HG02798 (cell line): ENCODE results near the gene XRCC3.
"Not testable (repeated sequence)": the region's sequence is repeated elsewhere in the genome, so short reads cannot be mapped to it uniquely, and the experiment has no call there.

Source experiments
- ATAC-seq: cut with Tn5 transposase; IDR thresholded peaks from one replicate; pipeline ENCODE4 v1.9.1; 2021; ENCODE audit warnings: mild to moderate bottlenecking; ENCODE audit not compliant: unreplicated experiment, poor library complexity

XRCC3 gene

GRCh38 chr14:103676881-103677675 lies 38.2 kb downstream of the XRCC3 start:
- no peak for ATAC-seq

GRCh38 chr14:103675957-103676356 lies 39.3 kb downstream of the XRCC3 start:
- ATAC-seq = no peak

GRCh38 chr14:103671911-103672310 lies 43.3 kb downstream of the XRCC3 start:
- no peak for ATAC-seq

- no peak for ATAC-seq
Observed at GRCh38 chr14:103669370-103669769, 45.9 kb downstream of the XRCC3 start.

GRCh38 chr14:103668117-103668516 lies 47.1 kb downstream of the XRCC3 start:
- ATAC-seq = no peak

GRCh38 chr14:103667671-103668070 lies 47.6 kb downstream of the XRCC3 start:
- no peak for ATAC-seq

- ATAC-seq = no peak
Observed at GRCh38 chr14:103663506-103663905, 51.7 kb downstream of the XRCC3 start.

GRCh38 chr14:103662591-103662990 lies 52.7 kb downstream of the XRCC3 start:
- no peak for ATAC-seq

- ATAC-seq = no peak
Observed at GRCh38 chr14:103662029-103662428, 53.2 kb downstream of the XRCC3 start.

- no peak for ATAC-seq
Observed at GRCh38 chr14:103659631-103660030, 55.6 kb downstream of the XRCC3 start.

- ATAC-seq = no peak
Observed at GRCh38 chr14:103657471-103657870, 57.8 kb downstream of the XRCC3 start.

- no peak for ATAC-seq
Observed at GRCh38 chr14:103656756-103657133, 58.5 kb downstream of the XRCC3 start.

- no peak for ATAC-seq
Observed at GRCh38 chr14:103656031-103656755, 59.1 kb downstream of the XRCC3 start.

GRCh38 chr14:103654619-103655018 lies 60.6 kb downstream of the XRCC3 start:
- no peak for ATAC-seq

GRCh38 chr14:103653805-103654204 lies 61.4 kb downstream of the XRCC3 start:
- no peak for ATAC-seq

GRCh38 chr14:103653336-103653735 lies 61.9 kb downstream of the XRCC3 start:
- not testable (repeated sequence) for ATAC-seq

- no peak for ATAC-seq
Observed at GRCh38 chr14:103652806-103653205, 62.4 kb downstream of the XRCC3 start.

- ATAC-seq = no peak
Observed at GRCh38 chr14:103651585-103651984, 63.7 kb downstream of the XRCC3 start.

GRCh38 chr14:103650213-103650612 lies 65.0 kb downstream of the XRCC3 start:
- ATAC-seq = no peak

GRCh38 chr14:103649001-103649400 lies 66.2 kb downstream of the XRCC3 start:
- no peak for ATAC-seq
